GM19025 (cell line): ENCODE data around the gene LRPAP1.

Source experiments
- ATAC-seq: cut with Tn5 transposase; IDR thresholded peaks from one replicate; pipeline ENCODE4 v1.9.1; 2021; ENCODE audit warnings: mild to moderate bottlenecking, low read depth, moderate library complexity; ENCODE audit not compliant: unreplicated experiment

The LRPAP1 gene

GRCh38 chr4:3476936-3477749, 55.1 kb downstream of the LRPAP1 start:
- ATAC-seq = no peak

DNA sequence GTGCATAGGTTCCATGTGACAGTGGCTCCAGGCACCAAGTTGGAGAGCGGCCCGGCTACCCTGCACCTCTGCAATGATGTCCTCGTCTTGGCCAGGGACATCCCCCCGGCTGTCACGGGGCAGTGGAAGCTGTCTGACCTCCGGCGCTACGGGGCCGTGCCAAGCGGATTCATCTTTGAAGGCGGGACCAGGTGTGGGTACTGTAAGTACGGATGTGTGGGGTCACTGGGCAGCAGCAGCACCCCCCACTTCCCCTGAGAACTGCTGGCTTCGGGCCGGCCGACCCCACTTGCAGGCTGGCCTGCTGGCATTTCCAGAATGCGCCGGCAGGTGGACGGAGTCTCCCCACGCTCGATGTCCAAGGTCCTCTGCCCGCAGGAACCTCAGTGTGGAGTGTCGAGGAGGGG, 55.9 kb downstream of the LRPAP1 start:
- ATAC-seq = no peak

GRCh38 chr4:3475713-3476260, 56.4 kb downstream of the LRPAP1 start:
- no peak for ATAC-seq

- no peak for ATAC-seq
Observed at GRCh38 chr4:3475041-3475712, 57.0 kb downstream of the LRPAP1 start.

DNA sequence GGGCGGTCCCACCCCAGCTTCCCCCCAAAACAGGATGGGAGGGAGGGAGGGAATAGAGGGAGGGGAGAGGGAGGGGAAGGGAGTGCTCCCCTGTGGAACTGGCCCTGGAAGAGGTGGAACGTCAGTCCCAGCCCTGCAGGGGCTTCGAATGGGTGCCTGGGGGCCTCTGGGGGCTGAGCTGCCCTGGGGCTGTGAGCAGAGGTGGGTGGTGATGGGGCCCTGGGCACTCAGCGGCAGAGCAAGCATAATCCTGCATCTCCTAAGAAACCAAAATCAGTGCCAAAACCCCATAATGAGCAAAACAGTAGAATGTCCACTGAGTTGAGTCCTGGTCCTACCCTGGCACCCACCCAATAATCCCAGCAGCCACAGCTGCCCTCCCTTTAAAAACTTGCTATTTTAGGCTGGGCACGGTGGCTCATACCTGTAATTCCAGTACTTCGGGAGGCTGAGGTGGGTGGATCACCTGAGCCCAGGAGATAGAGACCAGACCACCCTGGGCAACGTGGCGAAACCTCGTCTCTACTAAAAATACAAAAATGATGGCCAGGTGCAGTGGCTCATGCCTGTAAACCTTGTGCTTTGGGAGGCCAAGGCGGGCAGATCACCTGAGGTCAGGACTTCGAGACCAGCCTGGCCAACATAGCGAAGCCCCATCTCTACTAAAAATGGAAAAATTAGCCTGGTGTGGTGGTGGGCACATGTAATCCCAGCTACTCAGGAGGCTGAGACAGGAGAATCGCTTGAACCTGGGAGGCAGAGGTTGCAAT, 58.0 kb downstream of the LRPAP1 start:
- no peak for ATAC-seq

GRCh38 chr4:3473181-3473950, 58.9 kb downstream of the LRPAP1 start:
- no peak for ATAC-seq

DNA sequence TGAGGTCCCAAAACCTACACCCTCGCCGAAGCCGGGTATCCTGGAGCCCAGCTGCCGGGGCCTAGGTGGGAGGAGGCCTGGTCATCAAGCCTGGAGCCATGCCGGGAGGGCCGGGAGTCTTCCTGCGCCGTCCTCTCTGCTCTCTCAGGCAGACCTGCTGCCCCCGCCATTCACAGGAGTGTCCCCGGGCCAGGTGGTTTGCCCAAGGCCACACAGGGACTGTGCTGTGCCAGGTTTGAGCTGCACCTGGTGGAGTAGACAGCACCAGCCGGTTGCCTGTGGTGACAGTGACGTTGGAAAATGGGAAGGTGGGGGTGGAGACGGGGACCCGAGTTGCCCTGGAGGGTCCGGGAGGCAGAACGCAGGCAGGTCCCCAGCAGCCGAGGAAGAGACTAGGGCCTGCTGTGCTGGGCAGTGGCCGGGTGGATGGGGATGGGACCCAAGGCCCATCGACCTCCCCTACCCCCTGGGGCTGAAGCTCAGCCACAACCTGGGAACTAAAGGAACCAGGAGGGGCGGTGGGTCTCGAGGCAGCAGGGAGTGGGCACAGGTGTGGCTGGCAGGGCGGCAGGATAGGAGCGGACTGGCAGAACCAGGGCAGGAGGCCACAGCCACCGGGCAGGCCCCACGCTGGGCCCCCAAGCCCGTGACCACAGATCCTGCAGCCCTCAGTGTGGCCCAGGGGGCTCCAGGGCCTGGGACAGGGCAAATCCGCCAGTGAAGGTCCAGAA, 59.6 kb downstream of the LRPAP1 start:
- ATAC-seq = no peak

- ATAC-seq = no peak
Observed at GRCh38 chr4:3471886-3472285, 60.3 kb downstream of the LRPAP1 start.

DNA sequence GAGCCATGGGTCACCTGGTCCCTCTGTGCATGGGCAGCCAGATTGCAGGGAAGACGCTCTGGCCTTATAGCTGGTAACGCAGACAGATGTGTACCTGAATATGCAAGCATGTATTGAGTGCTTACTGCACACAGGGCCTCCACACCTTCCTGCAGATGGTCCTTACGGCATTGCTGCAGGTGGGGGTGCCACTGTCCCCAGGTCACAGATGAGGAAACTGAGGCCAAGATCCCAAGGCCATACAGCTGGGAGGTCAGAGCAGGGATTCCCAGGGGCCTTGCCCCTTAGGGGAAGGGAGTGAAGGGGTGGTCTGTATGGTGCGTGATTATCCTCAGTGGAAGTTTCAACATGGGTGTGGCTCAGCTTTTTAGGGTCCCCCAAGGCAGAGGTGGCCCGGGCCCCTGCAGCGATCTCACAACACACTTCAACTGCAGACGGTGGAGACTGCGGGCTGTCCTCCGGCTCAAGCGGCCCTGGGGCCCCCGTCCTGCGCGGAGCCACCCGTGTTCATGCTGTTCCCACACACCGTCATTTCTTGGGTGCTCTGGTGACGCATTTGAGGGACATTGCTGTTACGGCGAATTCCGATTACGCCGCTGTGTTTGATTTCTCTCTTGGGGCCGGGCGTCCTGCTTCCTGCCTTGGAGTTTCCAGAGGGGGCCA, 61.0 kb downstream of the LRPAP1 start:
- ATAC-seq = no peak

GRCh38 chr4:3470244-3471097, 61.8 kb downstream of the LRPAP1 start:
- no peak for ATAC-seq

- no peak for ATAC-seq
Observed at GRCh38 chr4:3469386-3470243, 62.6 kb downstream of the LRPAP1 start.

- no peak for ATAC-seq
Observed at GRCh38 chr4:3468804-3469203, 63.4 kb downstream of the LRPAP1 start.

DNA sequence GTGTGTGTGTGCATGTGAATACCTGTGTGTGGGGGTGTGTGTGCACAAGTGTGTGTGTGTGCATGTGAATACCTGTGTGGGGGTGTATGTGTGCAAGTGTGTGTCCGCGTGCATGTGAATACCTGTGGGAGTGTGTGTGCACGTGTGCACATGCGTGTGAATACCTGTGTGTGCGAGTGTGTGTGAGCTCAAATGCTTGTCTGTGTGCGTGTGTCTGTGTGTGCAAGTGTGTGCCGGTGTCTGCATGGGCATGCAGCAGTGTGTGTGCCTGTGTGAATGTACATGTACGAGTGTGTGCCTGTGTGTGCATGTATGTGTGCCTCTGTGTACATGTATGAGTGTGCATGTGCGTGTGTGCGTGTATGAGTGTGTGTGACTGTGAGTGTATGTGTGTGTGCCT, 64.1 kb downstream of the LRPAP1 start:
- ATAC-seq = no peak

DNA sequence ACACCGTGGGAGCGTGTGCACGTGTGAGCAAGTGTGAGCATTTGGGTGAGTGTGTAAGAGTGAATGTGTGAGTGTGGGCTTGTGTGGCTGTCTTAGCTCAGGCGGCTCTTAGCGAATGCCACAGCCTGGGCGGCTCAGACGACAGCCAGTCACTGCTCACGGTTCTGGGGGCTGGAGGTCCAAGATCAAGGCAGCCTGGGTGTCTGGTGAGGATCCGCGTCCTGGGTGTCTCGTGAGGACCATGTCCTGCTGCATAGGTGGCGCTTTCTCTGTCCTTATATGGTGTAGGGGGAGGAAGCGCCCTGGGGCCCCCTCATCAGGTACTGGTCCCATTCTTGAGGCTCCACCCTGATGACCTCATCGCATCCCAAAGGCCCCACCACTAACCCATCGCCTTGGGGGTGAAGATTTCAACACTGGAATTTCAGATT, 64.6 kb downstream of the LRPAP1 start:
- ATAC-seq = no peak

- no peak for ATAC-seq
Observed at GRCh38 chr4:3466691-3467600, 65.3 kb downstream of the LRPAP1 start.
